WTC11 (cell line): ENCODE results near the gene LBHD1. TPM values are rescaled to one million over a fixed set of nuclear protein-coding genes. Genes with fewer than 3 reads are reported as not detected.

Experiments used
- ATAC-seq: fragments of 200-7000 bp; cut with Tn5 transposase; 2 replicates; pipeline ENCODE4 v1.10.0; 2021; ENCODE audit warnings: mild to moderate bottlenecking, moderate library complexity
- CTCF ChIA-PET: fragments of 300-600 bp; sonication (Branson Sonifier 250); formaldehyde crosslinking; loops from one replicate; lab custom pipeline; 2021; ENCODE audit warnings: antibody characterized with exemption; lab: Charles Lee
- POLR2A ChIA-PET: fragments of 350-600 bp; sonication (Branson Sonifier 250); formaldehyde crosslinking; loops from one replicate; lab custom pipeline; 2021; ENCODE audit warnings: antibody characterized with exemption; lab: Charles Lee
- DNase-seq: peaks from one replicate; pipeline ENCODE4 v3.0.0; 2021; ENCODE audit warnings: low spot score
- H3K27ac Mint-ChIP-seq: 2 replicates; pipeline ENCODE4 v1.8.0; 2021; ENCODE audit warnings: mixed read lengths
- H3K27me3 Mint-ChIP-seq: 2 replicates; pipeline ENCODE4 v1.8.0; 2021; ENCODE audit warnings: low read depth, mild to moderate bottlenecking, moderate library complexity, mixed read lengths
- H3K36me3 Mint-ChIP-seq: 2 replicates; pipeline ENCODE4 v1.8.0; 2021; ENCODE audit warnings: mixed read lengths
- H3K4me1 Mint-ChIP-seq: 2 replicates; pipeline ENCODE4 v1.8.0; 2022; ENCODE audit warnings: mixed read lengths
- H3K4me3 Mint-ChIP-seq: 2 replicates; pipeline ENCODE4 v1.8.0; 2021; ENCODE audit warnings: mild to moderate bottlenecking, moderate library complexity, mixed read lengths
- H3K9me3 Mint-ChIP-seq: 2 replicates; pipeline ENCODE4 v1.8.0; 2021; ENCODE audit warnings: mixed read lengths
- ATF1 ChIP-seq: sonication (generic); formaldehyde crosslinking; IDR thresholded peaks from 2 replicates; pipeline ENCODE4 v1.8.1; 2023; ENCODE audit warnings: mild to moderate bottlenecking, moderate library complexity, missing genetic modification reagents
- ELF4 ChIP-seq: sonication (generic); formaldehyde crosslinking; IDR thresholded peaks from 2 replicates; pipeline ENCODE4 v1.8.1; 2022; ENCODE audit warnings: low read depth, mild to moderate bottlenecking, moderate library complexity, missing genetic modification reagents
- FOXJ3 ChIP-seq: sonication (generic); formaldehyde crosslinking; IDR thresholded peaks from 2 replicates; pipeline ENCODE4 v1.9.0; 2021; ENCODE audit warnings: missing genetic modification reagents, mild to moderate bottlenecking, borderline replicate concordance
- HMGA2 ChIP-seq: fragments of 250-450 bp; sonication (Bioruptor Pico); IDR thresholded peaks from 2 replicates; pipeline ENCODE4 v1.4.0; 2021; ENCODE audit warnings: mild to moderate bottlenecking, moderate library complexity
- IRF2 ChIP-seq: sonication (generic); formaldehyde crosslinking; IDR thresholded peaks from 2 replicates; pipeline ENCODE4 v1.8.0; 2022; ENCODE audit warnings: low read depth, missing genetic modification reagents, borderline replicate concordance
- JUN ChIP-seq: sonication (generic); formaldehyde crosslinking; IDR thresholded peaks from 2 replicates; pipeline ENCODE4 v1.8.0; 2023; ENCODE audit warnings: mild to moderate bottlenecking, missing genetic modification reagents
- NFE2L1 ChIP-seq: sonication (generic); formaldehyde crosslinking; IDR thresholded peaks from 2 replicates; pipeline ENCODE4 v1.8.1; 2023; ENCODE audit warnings: missing genetic modification reagents
- SMAD3 ChIP-seq: sonication (generic); formaldehyde crosslinking; IDR thresholded peaks from 2 replicates; pipeline ENCODE4 v1.8.0; 2022; ENCODE audit warnings: missing genetic modification reagents, mild to moderate bottlenecking, borderline replicate concordance
- SMAD4 ChIP-seq: sonication (generic); formaldehyde crosslinking; IDR thresholded peaks from 2 replicates; pipeline ENCODE4 v1.8.0; 2022; ENCODE audit warnings: mild to moderate bottlenecking, missing genetic modification reagents
- ZNF219 ChIP-seq: sonication (generic); formaldehyde crosslinking; IDR thresholded peaks from 2 replicates; pipeline ENCODE4 v1.8.0; 2023; ENCODE audit warnings: missing genetic modification reagents, mild to moderate bottlenecking, borderline replicate concordance
- ZNF263 ChIP-seq: sonication (generic); formaldehyde crosslinking; IDR thresholded peaks from 2 replicates; pipeline ENCODE4 v1.8.1; 2022; ENCODE audit warnings: low read depth, mild to moderate bottlenecking, moderate library complexity, missing genetic modification reagents
- ZNF396 ChIP-seq: fragments of 250-450 bp; sonication (Bioruptor Pico); IDR thresholded peaks from 2 replicates; pipeline ENCODE4 v1.8.0; 2021; ENCODE audit warnings: mild to moderate bottlenecking, moderate library complexity, borderline replicate concordance
- total RNA-seq: library from RNA; stranded (reverse); gene quantifications from 3 replicates; pipeline ENCODE4 v1.2.3, GENCODE V29; 2021
- TF ChIP-seq, protein P1 (sequence below): sonication (generic); formaldehyde crosslinking; IDR thresholded peaks from 2 replicates; pipeline ENCODE4 v1.8.0; 2023; ENCODE audit warnings: mild to moderate bottlenecking, missing genetic modification reagents
- TF ChIP-seq, protein P2 (sequence below): sonication (generic); formaldehyde crosslinking; IDR thresholded peaks from 2 replicates; pipeline ENCODE4 v1.8.1; 2023; ENCODE audit warnings: mild to moderate bottlenecking, missing genetic modification reagents
- TF ChIP-seq, protein P3 (sequence below): sonication (generic); formaldehyde crosslinking; IDR thresholded peaks from 2 replicates; pipeline ENCODE4 v1.8.1; 2022; ENCODE audit warnings: low read depth, mild to moderate bottlenecking, moderate library complexity, missing genetic modification reagents, borderline replicate concordance
- TF ChIP-seq, protein P4 (sequence below): sonication (generic); formaldehyde crosslinking; IDR thresholded peaks from 2 replicates; pipeline ENCODE4 v1.8.0; 2022; ENCODE audit warnings: mild to moderate bottlenecking, missing genetic modification reagents
- TF ChIP-seq, protein P5 (sequence below): sonication (generic); formaldehyde crosslinking; IDR thresholded peaks from 2 replicates; pipeline ENCODE4 v1.8.0; 2022; ENCODE audit warnings: missing genetic modification reagents
- TF ChIP-seq, protein P6 (sequence below): sonication (generic); formaldehyde crosslinking; IDR thresholded peaks from 2 replicates; pipeline ENCODE4 v1.8.1; 2022; ENCODE audit warnings: missing genetic modification reagents, borderline replicate concordance
- TF ChIP-seq, protein P7 (sequence below): sonication (generic); formaldehyde crosslinking; IDR thresholded peaks from 2 replicates; pipeline ENCODE4 v1.8.1; 2022; ENCODE audit warnings: low read depth, missing genetic modification reagents, borderline replicate concordance

The LBHD1 gene
- total RNA-seq, 1 experiment from 2014 or later = 4.2 TPM

DNA sequence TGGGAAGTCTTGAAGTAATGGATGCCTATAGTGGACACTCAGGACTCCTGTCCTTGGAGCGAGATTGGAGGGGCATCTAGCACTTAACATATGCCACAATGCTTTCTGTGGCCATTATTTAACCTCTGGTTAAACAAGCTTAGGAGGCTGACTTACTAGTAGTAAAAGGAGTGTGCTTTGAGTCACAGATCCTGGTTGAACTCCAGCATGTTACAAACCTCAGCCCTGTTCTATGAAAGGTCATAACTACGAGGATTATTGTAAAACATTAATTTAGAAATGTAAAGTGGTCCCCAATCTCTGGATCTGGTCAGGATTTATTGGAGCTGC is 1.1 kb upstream of the LBHD1 start (continued):
- TF ChIP-seq IRF2 (CRISPR knock-in tag) (no peak), ELF4 (CRISPR knock-in tag) (no peak), FOXJ3 (CRISPR knock-in tag) (no peak), ZNF263 (CRISPR knock-in tag) (no peak), SMAD4 (no peak)

DNA sequence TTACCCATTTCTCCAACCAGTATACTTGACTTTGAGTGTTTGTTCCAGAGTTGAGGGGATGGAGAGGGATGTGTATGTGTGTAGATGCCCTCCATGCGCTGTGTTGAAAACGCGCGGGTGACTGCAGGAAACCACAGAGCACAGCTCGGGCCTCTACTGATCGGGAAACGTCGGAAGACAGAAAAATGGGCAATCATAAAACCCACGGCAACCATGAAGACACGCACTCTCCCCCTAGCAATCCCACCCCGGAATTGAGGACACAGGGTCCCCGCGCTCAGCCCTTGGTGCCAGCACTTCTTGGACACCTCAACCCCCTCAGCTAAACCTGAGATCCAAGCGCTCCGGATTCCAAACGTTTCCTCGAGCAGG is 845 bp downstream of the LBHD1 start:
- H3K4me1 Mint-ChIP-seq = peaks cover 29% of the 10 kb centered on the region
- CTCF ChIA-PET = interaction anchor here (0.6 to 1.9 kb wide), 15 partner anchors 8 to 128 kb away, joined by 3 to 13 read pairs (median 5); partner anchors contain the start of genes BSCL2, EML3, GNG3 and HNRNPUL2
- peak overlapping the region; percentile 98 for H3K4me3 Mint-ChIP-seq
- peaks cover 34% of the 10 kb centered on the region for H3K36me3 Mint-ChIP-seq
- H3K27ac Mint-ChIP-seq = peak overlapping the region; percentile 98
- H3K27me3 Mint-ChIP-seq = no peaks in the 10 kb centered on the region
- POLR2A ChIA-PET = interaction anchor here (0.6 to 2.8 kb wide), 17 partner anchors 12 to 185 kb away, joined by 3 to 35 read pairs (median 7); partner anchors contain the start of genes B3GAT3, BSCL2, GANAB and GNG3
- DNase-seq (no peak), ATAC-seq (no peak; the same call in 1 of the 2 replicates)
- no peaks in the 10 kb centered on the region for H3K9me3 Mint-ChIP-seq
- TF ChIP-seq SMAD3 (CRISPR knock-in tag) (no peak), NFE2L1 (0 out of 2 replicates have a peak, but pooled peaks have one; percentile 9), JUN (CRISPR knock-in tag) (no peak), ZNF396 (no peak)
- TF ChIP-seq, protein P1, sequence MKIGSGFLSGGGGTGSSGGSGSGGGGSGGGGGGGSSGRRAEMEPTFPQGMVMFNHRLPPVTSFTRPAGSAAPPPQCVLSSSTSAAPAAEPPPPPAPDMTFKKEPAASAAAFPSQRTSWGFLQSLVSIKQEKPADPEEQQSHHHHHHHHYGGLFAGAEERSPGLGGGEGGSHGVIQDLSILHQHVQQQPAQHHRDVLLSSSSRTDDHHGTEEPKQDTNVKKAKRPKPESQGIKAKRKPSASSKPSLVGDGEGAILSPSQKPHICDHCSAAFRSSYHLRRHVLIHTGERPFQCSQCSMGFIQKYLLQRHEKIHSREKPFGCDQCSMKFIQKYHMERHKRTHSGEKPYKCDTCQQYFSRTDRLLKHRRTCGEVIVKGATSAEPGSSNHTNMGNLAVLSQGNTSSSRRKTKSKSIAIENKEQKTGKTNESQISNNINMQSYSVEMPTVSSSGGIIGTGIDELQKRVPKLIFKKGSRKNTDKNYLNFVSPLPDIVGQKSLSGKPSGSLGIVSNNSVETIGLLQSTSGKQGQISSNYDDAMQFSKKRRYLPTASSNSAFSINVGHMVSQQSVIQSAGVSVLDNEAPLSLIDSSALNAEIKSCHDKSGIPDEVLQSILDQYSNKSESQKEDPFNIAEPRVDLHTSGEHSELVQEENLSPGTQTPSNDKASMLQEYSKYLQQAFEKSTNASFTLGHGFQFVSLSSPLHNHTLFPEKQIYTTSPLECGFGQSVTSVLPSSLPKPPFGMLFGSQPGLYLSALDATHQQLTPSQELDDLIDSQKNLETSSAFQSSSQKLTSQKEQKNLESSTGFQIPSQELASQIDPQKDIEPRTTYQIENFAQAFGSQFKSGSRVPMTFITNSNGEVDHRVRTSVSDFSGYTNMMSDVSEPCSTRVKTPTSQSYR = 0 out of 2 replicates have a peak, but pooled peaks have one; percentile 54
- TF ChIP-seq, protein P2, sequence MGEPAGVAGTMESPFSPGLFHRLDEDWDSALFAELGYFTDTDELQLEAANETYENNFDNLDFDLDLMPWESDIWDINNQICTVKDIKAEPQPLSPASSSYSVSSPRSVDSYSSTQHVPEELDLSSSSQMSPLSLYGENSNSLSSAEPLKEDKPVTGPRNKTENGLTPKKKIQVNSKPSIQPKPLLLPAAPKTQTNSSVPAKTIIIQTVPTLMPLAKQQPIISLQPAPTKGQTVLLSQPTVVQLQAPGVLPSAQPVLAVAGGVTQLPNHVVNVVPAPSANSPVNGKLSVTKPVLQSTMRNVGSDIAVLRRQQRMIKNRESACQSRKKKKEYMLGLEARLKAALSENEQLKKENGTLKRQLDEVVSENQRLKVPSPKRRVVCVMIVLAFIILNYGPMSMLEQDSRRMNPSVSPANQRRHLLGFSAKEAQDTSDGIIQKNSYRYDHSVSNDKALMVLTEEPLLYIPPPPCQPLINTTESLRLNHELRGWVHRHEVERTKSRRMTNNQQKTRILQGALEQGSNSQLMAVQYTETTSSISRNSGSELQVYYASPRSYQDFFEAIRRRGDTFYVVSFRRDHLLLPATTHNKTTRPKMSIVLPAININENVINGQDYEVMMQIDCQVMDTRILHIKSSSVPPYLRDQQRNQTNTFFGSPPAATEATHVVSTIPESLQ (CRISPR knock-in tag) = no peak

DNA sequence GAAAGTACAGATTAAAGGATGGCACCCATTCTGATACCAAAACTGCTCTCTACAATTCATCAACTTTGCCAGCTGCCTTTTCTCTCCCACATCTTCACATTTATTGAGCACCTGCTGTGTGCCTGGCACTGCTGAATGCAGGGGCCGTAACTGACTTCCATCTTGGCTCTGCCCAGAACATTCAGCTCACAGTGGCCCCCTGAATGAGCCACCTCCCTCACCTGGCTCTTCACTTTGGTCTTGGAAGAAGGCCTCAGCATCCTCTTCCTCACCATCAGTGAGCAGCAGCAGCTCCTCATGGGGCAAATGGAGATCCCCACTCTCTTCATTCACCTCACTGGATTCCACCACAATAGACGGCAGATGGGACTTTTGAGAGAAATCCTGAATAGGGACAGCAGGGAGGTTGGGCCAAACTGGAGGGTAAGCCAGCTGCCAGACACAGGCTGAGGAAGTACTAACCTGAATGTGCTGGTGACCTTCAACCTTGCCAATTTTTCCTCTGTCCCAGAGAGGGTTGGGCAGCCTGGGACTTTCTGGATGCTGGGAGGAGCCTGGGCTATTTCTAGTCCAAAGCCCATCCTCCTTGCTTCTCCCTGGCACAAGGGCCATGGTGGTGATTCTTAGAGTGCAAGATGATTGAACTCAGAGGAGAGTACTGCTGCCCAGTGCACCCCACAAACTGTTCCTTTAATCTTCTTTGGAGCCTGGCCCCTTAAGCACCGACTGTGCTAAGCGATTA is 2.5 kb downstream of the LBHD1 start:
- TF ChIP-seq, protein P3, sequence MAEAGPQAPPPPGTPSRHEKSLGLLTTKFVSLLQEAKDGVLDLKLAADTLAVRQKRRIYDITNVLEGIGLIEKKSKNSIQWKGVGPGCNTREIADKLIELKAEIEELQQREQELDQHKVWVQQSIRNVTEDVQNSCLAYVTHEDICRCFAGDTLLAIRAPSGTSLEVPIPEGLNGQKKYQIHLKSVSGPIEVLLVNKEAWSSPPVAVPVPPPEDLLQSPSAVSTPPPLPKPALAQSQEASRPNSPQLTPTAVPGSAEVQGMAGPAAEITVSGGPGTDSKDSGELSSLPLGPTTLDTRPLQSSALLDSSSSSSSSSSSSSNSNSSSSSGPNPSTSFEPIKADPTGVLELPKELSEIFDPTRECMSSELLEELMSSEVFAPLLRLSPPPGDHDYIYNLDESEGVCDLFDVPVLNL (CRISPR knock-in tag) = no peak
- TF ChIP-seq, protein P4, sequence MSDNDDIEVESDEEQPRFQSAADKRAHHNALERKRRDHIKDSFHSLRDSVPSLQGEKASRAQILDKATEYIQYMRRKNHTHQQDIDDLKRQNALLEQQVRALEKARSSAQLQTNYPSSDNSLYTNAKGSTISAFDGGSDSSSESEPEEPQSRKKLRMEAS (CRISPR knock-in tag) = no peak
- TF ChIP-seq ZNF219 (CRISPR knock-in tag) (no peak), ATF1 (CRISPR knock-in tag) (no peak), HMGA2 (CRISPR knock-in tag) (no peak)
- TF ChIP-seq, protein P5, sequence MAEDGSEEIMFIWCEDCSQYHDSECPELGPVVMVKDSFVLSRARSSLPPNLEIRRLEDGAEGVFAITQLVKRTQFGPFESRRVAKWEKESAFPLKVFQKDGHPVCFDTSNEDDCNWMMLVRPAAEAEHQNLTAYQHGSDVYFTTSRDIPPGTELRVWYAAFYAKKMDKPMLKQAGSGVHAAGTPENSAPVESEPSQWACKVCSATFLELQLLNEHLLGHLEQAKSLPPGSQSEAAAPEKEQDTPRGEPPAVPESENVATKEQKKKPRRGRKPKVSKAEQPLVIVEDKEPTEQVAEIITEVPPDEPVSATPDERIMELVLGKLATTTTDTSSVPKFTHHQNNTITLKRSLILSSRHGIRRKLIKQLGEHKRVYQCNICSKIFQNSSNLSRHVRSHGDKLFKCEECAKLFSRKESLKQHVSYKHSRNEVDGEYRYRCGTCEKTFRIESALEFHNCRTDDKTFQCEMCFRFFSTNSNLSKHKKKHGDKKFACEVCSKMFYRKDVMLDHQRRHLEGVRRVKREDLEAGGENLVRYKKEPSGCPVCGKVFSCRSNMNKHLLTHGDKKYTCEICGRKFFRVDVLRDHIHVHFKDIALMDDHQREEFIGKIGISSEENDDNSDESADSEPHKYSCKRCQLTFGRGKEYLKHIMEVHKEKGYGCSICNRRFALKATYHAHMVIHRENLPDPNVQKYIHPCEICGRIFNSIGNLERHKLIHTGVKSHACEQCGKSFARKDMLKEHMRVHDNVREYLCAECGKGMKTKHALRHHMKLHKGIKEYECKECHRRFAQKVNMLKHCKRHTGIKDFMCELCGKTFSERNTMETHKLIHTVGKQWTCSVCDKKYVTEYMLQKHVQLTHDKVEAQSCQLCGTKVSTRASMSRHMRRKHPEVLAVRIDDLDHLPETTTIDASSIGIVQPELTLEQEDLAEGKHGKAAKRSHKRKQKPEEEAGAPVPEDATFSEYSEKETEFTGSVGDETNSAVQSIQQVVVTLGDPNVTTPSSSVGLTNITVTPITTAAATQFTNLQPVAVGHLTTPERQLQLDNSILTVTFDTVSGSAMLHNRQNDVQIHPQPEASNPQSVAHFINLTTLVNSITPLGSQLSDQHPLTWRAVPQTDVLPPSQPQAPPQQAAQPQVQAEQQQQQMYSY (CRISPR knock-in tag) = no peak
- TF ChIP-seq, protein P6, sequence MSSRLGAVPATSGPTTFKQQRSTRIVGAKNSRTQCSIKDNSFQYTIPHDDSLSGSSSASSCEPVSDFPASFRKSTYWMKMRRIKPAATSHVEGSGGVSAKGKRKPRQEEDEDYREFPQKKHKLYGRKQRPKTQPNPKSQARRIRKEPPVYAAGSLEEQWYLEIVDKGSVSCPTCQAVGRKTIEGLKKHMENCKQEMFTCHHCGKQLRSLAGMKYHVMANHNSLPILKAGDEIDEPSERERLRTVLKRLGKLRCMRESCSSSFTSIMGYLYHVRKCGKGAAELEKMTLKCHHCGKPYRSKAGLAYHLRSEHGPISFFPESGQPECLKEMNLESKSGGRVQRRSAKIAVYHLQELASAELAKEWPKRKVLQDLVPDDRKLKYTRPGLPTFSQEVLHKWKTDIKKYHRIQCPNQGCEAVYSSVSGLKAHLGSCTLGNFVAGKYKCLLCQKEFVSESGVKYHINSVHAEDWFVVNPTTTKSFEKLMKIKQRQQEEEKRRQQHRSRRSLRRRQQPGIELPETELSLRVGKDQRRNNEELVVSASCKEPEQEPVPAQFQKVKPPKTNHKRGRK (CRISPR knock-in tag) = no peak
- TF ChIP-seq, protein P7, sequence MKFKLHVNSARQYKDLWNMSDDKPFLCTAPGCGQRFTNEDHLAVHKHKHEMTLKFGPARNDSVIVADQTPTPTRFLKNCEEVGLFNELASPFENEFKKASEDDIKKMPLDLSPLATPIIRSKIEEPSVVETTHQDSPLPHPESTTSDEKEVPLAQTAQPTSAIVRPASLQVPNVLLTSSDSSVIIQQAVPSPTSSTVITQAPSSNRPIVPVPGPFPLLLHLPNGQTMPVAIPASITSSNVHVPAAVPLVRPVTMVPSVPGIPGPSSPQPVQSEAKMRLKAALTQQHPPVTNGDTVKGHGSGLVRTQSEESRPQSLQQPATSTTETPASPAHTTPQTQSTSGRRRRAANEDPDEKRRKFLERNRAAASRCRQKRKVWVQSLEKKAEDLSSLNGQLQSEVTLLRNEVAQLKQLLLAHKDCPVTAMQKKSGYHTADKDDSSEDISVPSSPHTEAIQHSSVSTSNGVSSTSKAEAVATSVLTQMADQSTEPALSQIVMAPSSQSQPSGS = no peak
- H3K9me3 Mint-ChIP-seq = no peaks in the 10 kb centered on the region
- ATAC-seq = peak; percentile 1
- no peak for DNase-seq
- peak overlapping the region; percentile 98 for H3K4me3 Mint-ChIP-seq
- H3K36me3 Mint-ChIP-seq = peaks cover 31% of the 10 kb centered on the region
- no peaks in the 10 kb centered on the region for H3K27me3 Mint-ChIP-seq
- ChIA-PET POLR2A (interaction anchor here (0.9 to 1.8 kb wide), 5 partner anchors 20 to 78 kb away, joined by 3 to 9 read pairs (median 5); partner anchors contain the start of genes B3GAT3, LRRN4CL and TUT1), CTCF (interaction anchor here (0.6 to 2.6 kb wide), 7 partner anchors 11 to 245 kb away, joined by 3 to 8 read pairs (median 3); partner anchors contain the start of genes INTS5, SLC3A2 and TUT1)
- H3K27ac Mint-ChIP-seq = peak overlapping the region; percentile 95
- peaks cover 29% of the 10 kb centered on the region for H3K4me1 Mint-ChIP-seq
